Measurements from ENCODE around the gene PRPH.
"Not testable (repeated sequence)": the region's sequence is repeated elsewhere in the genome, so short reads cannot be mapped to it uniquely, and the experiment has no call there.

PRPH gene

DNA sequence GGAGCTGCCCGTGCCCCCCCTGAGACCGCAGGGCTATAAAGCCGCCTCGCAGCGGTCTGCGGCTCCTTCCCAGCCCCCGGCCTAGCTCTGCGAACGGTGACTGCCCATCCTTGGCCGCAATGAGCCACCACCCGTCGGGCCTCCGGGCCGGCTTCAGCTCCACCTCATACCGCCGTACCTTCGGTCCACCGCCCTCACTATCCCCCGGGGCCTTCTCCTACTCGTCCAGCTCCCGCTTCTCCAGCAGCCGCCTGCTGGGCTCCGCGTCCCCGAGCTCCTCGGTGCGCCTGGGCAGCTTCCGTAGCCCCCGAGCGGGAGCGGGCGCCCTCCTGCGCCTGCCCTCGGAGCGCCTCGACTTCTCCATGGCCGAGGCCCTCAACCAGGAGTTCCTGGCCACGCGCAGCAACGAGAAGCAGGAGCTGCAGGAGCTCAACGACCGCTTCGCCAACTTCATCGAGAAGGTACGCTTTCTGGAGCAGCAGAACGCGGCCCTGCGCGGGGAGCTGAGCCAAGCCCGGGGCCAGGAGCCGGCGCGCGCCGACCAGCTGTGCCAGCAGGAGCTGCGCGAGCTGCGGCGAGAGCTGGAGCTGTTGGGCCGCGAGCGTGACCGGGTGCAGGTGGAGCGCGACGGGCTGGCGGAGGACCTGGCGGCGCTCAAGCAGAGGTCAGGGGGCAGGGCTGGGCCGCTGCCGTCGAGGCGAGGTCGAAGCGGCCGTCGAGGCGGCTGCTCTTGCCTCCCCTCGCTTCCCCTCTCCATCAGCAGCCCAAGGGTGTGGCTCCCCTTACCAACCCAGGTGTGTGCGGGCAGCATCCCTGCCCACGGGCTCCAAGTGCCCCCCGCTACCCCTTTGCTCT lies at the start of gene PRPH:
Gene PRPH (plus strand): TSS at position 66 of the 855 bp plus-strand sequence. CDS start 54 bp downstream, at position 120.
- DNase-seq, result no peak

DNA sequence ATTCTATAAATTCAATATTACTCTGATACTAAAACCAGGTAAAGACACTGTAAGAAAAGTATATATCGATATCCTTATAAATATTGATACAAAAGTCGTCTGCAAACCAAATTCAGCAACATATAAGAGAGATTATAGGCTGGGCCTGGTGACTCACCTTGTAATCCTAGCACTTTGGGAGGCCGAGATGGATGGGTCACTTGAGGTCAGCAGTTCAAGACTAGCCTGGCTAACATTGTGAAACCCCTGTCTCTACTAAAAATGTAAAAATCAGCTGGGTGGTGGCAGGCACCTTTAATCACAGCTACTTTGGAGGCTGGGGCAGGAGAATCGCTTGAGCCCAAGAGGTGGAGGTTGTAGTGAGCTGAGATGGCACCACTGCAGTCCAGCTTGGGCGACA lies 43.6 kb upstream of the PRPH start:
- DNase-seq, result no peak

DNA sequence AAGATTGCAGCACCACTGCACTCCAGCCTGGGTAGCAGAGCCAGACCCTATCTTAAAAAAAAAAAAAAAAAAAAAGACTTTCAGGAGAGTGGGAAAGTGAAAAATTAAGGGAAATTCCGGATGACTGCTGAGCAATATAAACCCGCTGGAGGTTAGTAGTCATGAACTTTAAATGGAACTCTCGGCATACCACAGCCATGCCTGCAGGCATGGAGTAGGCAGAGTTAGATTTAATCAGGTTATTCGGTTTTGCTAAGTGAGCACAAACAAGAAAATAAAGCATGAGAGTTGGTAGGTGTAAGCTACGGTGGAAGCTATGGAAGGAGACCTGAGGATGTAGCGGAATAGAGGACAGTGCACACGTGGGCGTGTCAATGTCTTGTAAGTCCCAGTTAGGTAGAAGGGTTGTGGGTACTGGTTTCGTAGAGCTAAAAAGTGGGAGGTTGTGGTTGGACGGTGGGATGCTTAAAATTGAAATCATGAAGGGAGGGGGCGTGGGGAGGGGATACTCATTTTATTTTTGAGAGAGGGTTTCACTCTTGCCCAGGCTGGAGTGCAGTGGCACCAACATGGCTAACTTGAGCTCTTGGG lies 41.8 kb upstream of the PRPH start:
- no peak for DNase-seq

DNA sequence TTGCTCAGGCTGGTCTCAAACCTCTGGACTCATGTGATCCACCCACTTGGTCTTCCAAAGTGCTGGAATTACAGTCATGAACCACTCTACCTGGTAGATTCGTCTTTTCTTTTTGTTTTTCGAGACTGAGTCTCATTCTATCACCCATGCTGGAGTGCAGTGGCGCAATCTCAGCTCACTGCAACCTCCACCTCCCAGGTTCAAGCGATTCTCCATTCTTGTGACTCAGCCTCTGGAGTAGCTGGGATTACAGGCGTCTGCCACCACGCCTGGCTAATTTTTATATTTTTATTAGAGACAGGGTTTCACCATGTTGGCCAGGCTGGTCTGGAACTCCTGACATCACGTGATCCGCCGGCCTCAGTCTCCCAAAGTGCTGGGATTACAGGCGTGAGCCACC lies 39.5 kb upstream of the PRPH start:
- not testable (repeated sequence) for DNase-seq

DNA sequence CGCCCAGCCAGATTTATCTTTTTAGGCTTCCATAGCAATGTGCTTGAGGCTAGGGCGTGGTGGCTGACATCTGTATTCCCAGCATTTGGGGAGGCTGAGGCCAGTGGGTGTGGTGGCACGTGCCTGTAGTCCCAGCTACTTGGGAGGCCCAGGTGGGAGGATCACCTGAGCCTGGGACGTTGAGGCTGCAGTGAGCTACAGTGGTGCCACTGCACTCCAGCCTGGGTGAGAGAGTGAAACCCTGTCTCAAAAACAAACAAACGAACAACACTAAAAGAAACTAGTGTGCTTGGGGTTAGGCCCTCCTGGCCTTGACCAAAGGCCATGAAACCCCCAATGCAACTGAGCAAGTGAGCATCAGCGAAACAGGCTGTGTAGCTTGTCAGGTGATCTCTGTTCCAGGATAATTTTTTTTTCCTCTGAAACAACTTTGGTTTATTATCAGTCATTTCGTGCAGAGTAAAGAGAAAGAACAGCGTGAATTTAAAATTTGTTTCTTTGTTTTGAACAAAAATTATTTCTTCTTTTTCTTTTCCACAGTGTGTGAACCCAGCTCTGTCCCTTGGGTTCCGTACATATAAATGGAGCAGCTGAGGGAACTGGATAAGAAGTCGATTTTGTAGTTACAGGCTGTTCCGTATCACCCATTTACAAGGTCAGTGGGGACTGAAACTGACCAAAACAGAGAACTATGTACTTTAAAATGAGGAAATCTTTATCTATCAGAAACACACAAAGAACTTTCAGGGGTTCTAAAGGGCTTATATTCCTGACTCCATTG lies 38.9 kb upstream of the PRPH start:
- DNase-seq, result no peak

DNA sequence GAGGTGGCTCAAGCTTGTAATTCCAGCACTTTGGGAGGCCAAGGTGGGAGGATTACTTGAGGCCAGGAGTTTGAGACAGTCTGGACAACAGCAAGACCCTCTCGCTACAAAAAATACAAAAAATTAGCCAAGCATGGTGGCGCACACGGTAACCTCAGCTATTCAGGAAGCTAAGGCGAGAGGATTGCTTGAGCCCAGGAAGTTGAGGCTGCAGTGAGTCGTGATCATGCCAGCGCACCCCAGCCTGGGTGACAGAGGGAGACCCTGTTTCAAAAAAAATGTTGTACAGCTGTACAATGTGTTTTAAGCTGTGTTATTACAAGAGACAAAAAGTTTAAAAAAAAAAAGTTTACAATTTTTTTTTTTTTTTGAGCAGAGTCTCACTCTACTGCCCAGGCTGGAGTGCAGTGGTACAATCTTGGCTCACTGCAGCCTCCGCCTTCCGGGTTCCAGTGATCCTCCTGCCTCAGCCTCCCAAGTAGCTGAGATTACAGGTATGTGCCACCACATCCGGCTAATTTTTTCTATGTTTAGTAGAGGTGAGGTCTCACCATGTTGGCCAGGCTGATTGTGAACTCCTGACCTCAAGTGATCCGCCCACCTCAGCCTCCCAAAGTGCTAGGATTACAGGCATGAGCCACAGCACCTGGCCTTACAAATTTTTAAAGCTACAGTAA lies 37.3 kb upstream of the PRPH start:
- not testable (repeated sequence) for DNase-seq

DNA sequence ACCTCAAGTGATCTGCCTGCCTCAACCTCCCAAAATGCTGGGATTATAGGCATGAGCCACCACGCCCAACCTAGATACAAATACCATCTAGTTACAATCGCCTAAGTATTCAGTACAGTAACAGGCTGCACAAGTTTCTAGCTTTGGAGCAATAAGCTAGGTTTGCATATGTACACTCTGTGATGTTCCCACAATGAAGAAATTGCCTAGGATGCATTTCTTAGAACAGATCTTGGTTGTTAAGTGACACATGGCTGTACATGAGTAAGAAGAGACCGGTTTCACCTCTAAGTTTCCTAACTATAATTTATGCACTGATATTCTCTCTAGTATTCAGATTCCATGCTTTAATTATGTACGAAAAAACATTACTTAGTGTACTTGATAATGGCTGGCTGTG lies 35.5 kb upstream of the PRPH start:
- no peak for DNase-seq

DNA sequence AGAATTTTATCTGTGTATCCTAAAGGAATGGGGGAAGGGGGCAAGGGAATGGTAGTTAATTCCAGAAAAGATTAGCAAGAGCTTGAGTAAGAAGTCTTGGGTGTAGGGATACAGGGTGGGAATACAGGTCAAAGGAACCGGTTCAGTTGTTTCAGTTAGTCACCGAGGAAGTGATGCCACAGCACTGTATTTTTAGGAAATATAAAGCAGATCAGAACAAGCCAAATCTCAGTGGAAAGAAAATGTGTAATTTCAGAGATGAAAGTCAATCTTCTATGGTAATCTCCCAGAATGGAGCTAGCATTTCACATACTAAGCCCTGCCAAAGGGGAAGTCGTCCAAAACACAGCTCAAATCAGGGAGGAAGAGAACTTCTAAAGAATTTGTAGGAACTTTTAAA lies 34.8 kb upstream of the PRPH start:
- no peak for DNase-seq

DNA sequence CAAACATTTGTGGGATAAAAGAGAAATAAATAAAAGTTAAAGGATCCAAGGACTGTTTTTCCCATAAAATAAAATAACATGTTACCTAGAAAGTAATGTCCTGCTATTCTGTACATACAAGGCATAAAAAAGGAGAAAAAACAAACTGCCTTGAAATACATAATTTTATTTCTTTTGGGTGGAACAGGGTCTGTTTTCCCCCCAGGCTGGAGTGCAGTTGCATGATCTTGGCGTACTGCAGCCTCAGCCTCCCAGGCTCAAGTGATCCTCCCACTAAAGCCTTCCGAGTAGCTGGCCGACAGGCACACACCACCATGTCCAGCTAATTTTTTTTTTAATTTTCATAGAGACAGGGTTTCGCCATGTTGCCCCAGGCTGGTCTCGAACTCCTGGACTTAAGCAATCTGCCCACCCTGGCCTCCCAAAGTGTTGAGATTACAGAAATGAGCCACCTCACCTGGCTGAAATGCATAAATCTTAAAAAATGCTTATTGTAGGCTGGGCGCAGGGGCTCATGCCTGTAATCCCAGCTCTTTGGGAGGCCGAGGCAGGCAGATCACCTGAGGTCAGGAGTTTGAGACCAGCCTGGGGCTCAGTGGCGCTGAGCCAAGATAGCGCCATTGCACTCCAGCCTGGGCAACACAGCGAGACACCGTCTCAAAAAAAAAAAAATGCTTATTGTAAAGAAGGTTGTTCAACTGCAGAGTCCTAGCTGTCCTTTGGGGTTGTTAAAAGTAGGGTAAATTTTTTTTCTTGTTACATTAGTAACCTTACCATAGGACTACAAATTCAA lies 34.2 kb upstream of the PRPH start:
- DNase-seq, result no peak

DNA sequence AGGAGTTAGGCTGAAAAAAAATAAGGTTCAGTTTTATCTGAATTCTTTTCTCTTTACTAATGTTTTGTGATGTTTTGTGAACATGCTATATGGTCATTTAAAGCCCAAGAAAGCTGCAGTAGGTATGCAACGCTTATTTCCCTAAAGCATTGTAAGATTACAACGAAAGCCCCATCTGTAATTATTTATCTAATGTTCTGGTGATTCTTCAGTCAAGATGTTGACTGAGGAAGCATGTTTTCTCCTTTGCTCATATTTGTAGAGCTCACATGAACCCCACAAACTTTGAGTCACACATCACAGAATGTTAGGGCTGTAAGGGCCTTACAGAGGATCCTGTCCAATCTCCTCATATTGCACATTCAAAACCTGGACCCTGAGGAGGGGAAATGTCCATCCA lies 33.2 kb upstream of the PRPH start:
- DNase-seq, result no peak

DNA sequence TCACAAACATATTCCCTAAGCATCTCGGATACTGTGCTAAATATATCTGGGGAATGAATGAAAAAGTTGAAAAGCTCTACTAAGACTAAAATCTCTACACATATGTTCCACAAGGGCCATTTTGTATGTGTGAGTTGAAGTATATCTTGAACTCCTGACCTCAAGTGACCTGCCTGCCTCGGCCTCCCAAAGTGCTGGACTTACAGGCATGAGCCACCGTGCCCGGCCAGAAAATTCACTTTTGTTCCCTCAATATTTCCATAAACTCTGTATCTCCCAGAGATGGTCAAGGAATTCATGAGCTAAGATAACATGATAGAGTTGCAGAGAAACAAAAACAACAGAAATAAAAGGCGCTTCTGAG lies 31.6 kb upstream of the PRPH start:
- DNase-seq, result no peak

DNA sequence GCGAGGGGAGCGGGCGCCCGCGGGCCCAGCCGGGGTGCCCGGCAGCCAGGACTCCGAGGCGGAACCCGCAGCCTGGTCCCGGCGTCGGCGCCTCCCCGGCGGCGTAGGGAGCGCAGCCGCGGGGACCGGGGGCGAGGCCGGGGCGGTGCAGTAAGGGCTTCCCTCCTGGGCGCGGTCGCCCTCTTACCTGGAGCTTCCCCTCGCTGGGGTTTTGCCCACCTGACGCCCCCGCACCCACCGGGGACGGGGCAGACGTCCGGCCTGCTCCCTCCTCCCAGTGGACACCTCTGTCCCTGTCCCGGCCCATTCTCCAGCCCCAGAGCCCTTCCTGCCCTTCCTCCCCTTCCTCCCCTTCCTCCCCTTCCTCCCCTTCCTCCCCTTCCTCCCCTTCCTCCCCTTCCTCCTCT lies 30.5 kb upstream of the PRPH start:
- peak; percentile 57 for DNase-seq

DNA sequence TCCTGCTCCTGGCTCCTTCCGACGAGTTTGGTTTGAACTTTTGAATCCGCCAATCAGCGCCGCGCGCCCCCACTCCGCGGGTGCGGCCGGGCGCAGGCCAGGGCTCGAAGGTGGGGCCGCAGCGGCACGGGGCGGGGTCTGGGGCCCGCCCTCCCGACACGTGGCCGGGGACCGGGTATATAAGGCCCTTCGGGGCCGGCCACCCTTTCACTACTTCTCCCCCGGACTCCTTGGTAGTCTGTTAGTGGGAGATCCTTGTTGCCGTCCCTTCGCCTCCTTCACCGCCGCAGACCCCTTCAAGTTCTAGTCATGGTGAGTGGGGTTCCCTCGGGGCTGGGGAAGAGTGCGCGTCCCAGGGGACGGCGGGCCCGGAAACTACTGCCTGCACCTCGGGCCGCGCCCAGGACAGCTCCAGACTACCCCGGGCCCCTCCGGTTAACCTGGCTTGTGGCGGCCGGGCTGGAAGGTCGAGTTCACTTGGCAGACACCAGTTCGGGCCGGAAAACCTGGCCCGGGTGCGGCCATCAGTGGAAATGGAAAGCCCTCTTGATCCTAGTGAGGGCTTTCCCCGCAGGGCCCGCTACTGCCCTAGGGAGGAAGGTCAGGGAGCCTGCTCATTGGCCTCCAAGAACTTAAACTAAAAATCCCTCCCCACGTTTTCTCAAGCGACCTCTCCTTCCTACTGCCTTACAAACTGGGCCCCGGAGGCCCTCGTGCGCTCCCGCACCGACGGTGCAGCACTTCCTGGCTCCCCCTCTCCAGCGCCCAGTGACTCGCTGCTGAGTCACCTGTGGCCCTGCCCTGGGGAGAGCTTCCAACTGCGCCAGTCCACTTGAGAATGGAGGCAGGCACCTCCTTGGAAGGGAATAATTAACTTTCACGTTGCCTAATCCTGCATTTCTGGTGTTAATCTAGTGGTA lies 29.8 kb upstream of the PRPH start, which contains the start of gene TUBA1C:
Gene TUBA1C (plus strand): TSS at position 210 of the 920 bp plus-strand sequence. CDS start 100 bp downstream, at position 310.
- peak; percentile 77 for DNase-seq

DNA sequence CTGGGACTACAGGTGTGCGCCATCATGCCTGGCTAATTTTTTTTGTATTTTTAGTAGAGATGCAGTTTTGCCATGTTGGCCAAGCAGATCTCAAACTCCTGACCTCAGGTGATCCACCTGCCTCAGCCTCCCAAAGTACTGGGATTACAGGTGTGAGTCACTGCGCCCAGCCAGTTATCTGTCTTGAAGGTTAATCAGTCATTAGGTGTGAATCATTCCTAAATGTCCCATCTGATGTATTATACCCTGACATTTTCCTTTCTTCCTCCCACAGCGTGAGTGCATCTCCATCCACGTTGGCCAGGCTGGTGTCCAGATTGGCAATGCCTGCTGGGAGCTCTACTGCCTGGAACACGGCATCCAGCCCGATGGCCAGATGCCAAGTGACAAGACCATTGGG lies 25.8 kb upstream of the PRPH start:
- not testable (repeated sequence) for DNase-seq

DNA sequence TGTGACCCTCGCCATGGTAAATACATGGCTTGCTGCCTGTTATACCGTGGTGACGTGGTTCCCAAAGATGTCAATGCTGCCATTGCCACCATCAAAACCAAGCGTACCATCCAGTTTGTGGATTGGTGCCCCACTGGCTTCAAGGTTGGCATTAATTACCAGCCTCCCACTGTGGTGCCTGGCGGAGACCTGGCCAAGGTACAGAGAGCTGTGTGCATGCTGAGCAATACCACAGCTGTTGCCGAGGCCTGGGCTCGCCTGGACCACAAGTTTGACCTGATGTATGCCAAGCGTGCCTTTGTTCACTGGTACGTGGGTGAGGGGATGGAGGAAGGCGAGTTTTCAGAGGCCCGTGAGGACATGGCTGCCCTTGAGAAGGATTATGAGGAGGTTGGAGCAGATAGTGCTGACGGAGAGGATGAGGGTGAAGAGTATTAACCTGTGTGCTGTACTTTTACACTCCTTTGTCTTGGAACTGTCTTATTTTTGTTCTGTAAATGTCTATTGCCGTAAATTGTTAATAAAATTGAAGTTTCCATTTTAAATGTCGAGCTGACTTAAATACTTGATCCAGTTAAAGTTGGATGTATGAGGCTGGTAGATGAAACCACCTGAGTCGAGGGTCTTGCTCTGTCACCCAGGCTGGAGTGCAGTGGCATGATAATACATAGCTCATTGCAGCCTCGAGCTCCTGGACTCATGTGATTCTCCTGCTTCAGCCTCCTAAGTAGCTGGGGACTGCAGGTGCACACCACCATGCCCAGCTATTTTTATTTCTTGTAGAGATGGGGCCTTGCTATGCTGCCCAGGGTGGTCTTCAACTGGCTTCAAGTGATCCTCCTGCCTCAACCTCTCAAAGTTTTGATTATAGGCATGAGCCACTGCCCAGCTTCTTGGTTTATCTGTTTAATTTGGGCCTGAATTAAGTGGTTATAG lies 21.9 kb upstream of the PRPH start:
- no peak for DNase-seq

DNA sequence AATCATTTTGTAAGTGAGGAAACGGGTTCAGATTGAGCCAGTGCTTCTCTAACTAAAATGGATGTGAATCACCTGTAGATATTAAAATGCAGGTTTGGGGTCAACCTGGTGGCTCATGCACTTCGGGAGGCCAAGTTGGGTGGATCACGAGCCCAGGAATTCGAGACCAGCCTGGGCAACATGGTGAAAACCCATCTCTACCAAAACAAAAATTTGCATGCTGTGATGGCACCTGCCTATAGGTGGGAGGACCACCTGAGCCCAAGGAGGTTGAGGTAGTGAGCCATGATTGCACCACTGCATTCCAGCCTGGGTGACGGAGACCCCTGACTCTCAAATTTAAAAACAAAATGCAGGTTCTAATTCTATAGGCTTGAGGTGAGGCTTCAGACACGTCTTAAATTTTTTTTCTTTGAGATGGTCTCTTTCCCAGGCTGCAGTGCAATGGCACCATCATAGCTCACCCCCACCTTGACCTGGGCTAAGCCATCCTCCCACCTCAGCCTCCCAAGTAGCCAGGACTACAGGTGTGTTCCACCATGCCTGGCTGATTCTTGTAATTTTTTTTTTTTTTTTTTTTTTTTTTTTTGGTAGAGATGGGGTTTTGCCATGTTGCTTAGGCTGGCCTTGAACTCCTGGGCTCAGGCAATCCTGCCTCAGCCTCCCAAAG lies 21.1 kb upstream of the PRPH start:
- no peak for DNase-seq

DNA sequence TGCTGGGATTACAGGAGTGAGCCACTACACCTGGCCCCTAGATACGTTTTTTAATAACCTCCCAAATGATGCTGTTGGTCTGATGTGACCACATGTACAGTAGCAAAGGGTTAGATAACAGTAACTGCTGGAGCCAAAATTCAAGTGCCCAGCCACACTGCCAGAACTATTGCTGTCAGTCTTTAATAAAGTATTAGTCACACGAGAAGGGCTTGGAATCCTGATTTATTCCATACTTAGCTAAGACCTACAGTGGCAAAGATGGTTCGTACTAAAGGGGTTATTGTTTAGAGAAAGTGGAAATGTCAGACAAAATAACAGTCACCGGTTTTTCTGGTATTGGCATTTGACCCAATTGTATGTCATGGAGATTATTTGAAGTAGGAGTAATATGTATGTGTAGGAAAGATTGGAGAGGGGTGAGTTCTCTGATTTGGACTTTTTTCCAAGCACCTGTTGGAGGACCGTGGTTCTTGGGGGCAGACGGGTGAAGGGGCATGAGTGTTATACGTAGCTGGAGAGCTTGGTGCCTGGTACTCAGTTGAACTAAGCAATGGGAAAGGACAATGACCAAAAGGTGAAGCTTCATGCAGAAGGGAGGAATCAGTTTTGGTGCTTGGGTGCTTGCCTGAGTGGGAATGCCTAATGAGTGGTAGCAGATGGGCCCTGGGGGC lies 20.4 kb upstream of the PRPH start:
- DNase-seq, result no peak

All from NCI-H1105 treated with DMSO at 0.1 percent for 48 hours (cell line).